HG03066 (cell line): ENCODE measurements around the gene RAPGEF6.
A peak's percentile ranks its signal among the peaks of the same experiment; 100 is the strongest.
"Not testable (repeated sequence)": the region's sequence is repeated elsewhere in the genome, so short reads cannot be mapped to it uniquely, and the experiment has no call there.

Source experiments
- ATAC-seq: cut with Tn5 transposase; IDR thresholded peaks from one replicate; pipeline ENCODE4 v1.9.1; 2021; ENCODE audit warnings: low read depth; ENCODE audit not compliant: unreplicated experiment

The RAPGEF6 gene, protein sequence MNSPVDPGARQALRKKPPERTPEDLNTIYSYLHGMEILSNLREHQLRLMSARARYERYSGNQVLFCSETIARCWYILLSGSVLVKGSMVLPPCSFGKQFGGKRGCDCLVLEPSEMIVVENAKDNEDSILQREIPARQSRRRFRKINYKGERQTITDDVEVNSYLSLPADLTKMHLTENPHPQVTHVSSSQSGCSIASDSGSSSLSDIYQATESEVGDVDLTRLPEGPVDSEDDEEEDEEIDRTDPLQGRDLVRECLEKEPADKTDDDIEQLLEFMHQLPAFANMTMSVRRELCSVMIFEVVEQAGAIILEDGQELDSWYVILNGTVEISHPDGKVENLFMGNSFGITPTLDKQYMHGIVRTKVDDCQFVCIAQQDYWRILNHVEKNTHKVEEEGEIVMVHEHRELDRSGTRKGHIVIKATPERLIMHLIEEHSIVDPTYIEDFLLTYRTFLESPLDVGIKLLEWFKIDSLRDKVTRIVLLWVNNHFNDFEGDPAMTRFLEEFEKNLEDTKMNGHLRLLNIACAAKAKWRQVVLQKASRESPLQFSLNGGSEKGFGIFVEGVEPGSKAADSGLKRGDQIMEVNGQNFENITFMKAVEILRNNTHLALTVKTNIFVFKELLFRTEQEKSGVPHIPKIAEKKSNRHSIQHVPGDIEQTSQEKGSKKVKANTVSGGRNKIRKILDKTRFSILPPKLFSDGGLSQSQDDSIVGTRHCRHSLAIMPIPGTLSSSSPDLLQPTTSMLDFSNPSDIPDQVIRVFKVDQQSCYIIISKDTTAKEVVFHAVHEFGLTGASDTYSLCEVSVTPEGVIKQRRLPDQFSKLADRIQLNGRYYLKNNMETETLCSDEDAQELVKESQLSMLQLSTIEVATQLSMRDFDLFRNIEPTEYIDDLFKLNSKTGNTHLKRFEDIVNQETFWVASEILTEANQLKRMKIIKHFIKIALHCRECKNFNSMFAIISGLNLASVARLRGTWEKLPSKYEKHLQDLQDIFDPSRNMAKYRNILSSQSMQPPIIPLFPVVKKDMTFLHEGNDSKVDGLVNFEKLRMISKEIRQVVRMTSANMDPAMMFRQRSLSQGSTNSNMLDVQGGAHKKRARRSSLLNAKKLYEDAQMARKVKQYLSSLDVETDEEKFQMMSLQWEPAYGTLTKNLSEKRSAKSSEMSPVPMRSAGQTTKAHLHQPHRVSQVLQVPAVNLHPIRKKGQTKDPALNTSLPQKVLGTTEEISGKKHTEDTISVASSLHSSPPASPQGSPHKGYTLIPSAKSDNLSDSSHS (N-terminal part only)

GRCh38 chr5:131634996-131635683 is at the start of gene RAPGEF6:
Gene RAPGEF6, minus strand, starts transcription at chr5:131635229. Its CDS starts 199 bp downstream, at chr5:131635030.
- ATAC-seq: peak; percentile 88

GRCh38 chr5:131684595-131684994 is 49.6 kb upstream of the RAPGEF6 start:
- ATAC-seq: no peak

DNA sequence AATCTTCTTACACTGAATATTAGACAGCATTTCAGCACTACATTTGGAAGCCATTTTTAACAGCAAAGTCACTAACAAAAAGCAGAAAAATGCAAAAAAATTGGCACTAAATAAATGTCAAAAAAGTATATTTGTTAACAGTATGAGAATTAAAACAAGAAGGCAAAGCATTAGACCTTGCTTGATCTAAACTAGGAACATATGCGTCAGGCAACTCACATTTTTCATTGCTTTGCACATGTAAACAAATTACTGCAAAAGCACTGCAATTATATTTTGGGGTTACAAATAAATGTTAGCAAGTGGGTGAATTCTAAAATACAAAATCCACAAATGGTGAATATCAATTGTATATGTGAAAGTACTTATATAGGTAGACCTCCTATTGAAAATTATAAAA is 49.0 kb upstream of the RAPGEF6 start:
- ATAC-seq: no peak

DNA sequence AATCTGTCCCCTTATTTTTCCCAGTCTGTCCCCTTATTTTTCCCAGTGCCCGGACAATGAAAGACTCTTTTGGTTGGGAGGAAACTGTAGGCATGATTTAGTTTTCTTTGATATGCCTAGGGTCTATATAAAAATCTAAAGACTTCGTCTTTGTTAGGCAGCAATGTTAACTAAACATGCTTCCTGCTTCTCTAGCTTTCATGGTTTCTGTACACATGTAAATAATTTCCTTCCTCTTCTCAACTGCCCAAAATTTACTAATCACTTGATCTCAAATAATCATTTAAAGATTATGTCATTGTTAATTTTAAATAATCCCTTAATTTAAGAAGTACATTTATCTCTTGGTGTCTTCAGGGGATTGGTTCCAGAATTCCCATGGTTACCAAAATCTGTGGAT is 47.8 kb upstream of the RAPGEF6 start:
- no peak for ATAC-seq

DNA sequence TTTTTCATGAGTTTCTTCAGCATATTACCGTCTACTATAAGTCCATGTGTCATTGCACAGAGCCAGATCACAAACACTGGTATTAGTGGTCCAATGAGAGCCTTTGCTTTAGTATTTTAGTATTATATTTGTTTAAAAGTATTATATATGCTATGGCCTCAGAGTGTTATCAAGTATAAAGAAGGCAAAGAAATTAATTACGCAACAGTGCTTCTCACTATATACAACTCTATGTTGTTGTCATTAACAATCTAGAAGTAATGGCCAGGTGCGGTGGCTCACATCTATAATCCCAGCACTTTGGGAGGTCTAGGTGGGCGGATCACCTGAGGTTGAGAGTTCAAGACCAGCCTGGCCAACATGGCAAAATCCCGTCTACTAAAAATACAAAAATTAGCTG is 47.1 kb upstream of the RAPGEF6 start:
- ATAC-seq: no peak

GRCh38 chr5:131679911-131680310 is 44.9 kb upstream of the RAPGEF6 start:
- no peak for ATAC-seq

DNA sequence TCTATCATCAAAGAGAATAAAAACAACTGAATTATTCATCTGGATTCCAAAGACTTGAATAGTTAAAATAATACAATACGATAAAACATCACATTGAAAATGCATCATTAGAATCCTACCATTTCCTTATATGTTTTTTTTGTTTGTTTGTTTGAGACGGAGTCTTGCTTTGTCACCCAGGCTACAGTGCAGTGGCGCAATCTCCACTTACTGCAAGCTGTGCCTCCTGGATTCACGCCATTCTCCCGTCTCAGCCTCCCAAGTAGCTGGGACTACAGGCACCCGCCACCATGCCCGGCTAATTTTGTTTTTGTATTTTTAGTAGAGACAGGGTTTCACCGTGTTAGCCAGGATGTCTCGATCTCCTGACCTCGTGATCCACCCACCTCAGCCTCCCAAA is 43.2 kb upstream of the RAPGEF6 start:
- ATAC-seq: not testable (repeated sequence)

- no peak for ATAC-seq
These were observed 42.1 kb upstream of the RAPGEF6 start for GRCh38 chr5:131677115-131677514.

DNA sequence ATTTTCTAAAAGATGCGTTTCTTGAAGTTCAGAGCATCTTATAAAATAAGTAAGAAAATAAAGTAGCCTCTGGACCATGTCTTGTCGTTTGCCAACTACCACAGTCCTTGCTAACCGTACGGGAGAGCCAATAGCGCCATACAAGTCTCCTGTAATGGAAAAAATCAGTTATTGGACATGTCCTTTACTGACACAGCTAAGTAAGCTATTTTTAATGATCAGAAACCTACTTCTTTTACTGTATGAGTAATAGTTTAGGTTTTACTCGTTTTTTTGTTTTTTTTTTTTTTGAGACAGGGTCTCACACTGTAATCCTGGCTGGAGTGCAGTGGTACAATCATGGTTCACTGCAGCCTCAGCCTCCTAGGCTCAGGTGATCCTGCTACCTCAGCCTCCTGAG is 37.7 kb upstream of the RAPGEF6 start:
- ATAC-seq: no peak

- no peak for ATAC-seq
These were observed 37.1 kb upstream of the RAPGEF6 start for GRCh38 chr5:131671994-131672655.

DNA sequence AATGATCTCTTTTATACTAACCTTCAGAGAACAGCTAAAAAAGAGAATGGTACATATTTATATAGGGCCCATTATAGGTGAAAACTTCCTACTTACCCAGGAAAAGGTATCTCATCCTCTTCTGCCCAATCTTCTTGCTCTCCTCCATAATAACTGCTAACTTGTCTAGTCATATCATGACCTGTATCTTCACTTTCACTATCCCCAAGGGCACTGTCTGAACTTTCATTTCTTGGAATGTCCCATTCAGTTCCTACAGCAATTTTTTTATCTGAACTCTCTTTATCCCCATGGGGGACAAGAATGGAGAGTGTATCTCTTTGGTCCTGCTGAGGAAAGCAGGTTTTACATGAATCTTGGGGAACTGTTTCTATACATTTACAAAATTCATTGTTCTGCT is 36.4 kb upstream of the RAPGEF6 start:
- no peak for ATAC-seq

DNA sequence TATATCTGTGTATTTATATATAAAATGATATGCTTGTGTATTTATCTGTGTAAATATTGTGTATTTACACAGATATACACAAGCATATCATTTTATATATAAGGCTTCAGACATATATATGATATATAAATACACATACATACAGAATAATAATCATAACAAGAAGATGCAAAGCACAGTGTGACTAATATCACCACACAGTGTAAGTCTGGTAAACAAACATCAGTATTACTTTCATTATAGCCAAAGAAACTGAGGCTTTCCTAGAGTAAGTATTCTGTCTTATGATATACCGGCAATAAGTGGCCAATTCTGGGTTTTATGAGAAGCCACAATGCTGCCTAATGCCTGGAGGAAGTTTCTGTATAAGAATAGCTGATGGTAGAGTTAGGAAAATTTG is 29.9 kb upstream of the RAPGEF6 start:
- ATAC-seq: no peak

GRCh38 chr5:131661933-131662332 is 26.9 kb upstream of the RAPGEF6 start:
- ATAC-seq: no peak

DNA sequence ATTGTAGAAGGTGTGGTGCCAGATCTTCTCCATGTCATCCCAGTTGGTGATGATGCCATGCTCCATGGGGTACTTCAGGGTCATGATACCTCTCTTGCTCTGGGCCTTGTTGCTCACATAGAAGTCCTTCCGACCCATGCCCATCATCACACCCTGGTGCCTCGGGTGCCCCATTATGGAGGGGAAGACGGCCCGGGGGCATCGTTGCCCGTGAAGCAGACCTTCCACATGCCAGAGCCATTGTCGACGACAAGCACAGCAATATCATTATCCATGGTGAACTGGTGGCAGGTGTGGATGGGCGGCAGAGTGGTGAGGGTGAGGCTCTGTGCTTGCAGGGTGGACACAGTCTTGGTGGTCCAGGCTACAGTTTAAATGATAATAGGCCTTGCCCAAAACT is 24.8 kb upstream of the RAPGEF6 start:
- ATAC-seq: no peak

DNA sequence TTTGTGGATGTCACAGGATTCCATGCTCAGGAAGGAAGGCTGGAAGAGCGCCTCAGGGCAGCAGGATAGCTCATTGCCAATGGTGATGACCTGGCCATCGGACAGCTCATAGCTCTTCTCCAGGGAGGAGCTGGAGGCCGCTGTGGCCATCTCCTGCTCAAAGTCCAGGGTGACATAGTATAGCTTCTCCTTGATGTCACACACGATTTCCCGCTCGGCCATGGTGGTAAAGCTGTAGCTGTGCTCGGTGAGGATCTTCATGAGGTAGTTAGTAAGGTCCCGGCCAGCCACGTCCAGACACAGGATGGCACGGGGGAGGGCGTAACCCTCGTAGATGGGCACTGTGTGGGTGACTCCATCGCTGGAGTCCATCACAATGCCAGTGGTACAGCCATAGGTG is 24.3 kb upstream of the RAPGEF6 start:
- ATAC-seq: no peak

DNA sequence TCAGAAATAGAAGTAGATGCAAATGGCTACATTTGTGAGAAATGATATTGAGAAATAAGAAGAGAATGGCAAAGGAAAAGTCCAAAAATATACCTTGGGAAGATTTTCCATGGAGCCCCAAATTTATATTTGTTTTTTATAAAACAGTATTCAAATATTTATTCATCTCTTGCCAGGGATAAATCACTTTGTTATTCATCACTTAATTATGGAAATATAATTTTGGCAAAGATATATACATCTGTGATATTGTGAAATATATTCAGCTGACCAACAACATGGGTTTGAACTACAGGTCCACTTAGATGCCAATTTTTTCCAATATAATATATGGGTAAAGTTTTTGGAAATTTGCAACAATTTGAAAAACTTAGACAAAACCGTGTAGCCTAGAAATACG is 19.7 kb upstream of the RAPGEF6 start:
- no peak for ATAC-seq

DNA sequence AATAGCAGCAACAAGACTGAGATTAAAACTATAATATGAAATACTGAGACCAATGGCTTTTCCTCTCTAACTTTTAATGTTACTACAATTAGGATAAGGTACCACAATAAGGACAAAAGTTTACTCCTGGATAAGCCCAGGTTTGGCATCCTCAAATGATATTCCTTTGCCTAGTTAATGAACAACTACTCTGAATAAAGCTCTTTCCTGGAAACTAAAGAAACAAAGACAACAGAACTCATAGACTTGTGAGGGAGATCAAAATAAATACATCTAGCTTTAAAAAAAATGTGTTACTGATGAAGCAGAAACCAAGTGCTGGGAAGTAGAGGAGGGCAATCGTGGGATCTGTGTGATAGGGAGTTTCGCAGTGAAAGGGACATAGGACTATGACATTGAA is 19.3 kb upstream of the RAPGEF6 start:
- no peak for ATAC-seq

GRCh38 chr5:131649161-131649560 is 14.1 kb upstream of the RAPGEF6 start:
- ATAC-seq: no peak

DNA sequence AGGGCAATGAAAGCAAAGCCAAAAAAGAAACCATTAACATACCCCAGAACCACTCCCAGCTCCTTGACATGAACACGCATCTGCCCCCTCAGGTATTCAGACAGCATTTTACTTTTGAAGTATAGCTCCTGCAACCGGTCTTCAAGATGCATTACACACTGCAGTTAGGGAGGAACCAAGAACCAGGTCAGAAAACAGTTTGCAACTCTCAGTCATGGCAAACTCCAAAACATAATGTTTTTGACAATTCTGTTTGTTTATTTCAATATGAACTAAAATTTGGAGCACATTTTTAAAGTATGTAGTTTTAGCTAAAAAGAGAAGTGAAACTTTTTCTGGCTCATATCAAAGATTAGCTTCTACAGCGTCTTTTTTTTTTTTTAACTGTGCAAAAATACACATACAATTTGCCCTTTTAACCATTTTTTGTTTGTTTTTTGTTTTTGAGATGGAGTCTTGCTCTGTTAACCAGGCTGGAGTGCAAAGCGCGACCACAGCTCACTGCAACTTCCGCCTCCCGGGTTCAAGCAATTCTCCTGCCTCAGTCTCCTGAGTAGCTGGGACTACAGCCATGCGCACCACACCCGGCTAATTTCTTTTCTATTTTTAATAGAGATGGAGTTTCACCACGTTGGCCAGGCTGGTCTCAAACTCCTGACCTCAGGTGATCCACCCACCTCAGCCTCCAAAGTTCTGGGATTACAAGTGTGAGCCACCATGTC is 12.2 kb upstream of the RAPGEF6 start:
- ATAC-seq: peak; percentile 72
